A549 treated with Hydrocortisone at 1 μM for 4 hours (cell line): ENCODE data around the gene SMARCD2. TPM values are rescaled to one million over a fixed set of nuclear protein-coding genes. Genes with fewer than 3 reads are reported as not detected.

ENCODE experiments used
- total RNA-seq: library from RNA; stranded (reverse); fragments of 200-300 nt; extraction: Qiagen RNA extraction; gene quantifications from 5 replicates; pipeline ENCODE4 v1.2.3, GENCODE V29; 2022

SMARCD2 gene
- 52.5 to 63.2 TPM (median 58.6 TPM) in 5 replicates for total RNA-seq

DNA sequence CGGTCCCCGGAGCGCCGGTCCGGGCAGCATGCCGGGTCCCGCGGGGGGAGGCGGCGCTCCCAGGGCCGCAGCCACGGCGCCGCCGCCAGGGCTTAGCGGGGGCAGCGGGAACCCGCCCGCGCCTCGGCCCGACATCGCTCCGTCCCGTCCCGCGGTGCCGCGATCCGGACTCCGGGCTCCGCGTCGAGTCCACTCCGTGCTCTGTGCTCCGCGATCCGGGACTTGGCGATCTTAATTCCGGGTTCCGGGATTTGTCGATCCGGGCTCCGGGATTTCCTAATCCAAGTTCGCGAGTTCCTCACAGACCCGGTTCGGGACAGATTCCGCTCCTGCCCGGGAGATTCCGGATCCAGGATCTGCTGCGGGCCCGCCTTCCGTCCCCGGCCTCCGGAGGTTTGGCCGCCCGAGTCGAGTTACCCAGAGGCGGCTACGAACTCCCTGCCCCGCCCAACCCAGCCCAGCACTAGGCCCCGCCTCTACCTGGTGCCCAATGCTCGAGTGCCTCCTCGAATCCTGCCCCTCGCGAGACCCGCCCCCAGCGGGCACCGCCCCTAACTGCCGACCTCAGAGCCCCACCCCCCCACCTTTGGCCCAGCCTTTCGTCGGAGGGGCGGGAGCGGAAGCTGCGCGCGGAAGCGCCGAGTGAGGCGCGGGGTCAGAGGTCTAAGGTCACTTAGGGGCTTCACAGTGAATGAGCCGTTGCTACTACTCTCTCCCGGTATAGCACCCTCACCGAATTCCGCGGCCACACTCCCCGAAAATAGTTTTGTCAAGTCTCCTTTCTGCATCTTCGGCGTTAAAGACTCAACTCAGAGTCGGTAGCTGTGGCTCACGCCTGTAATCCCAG, at the start of gene SMARCD2:
SMARCD2 (minus strand) TSS at position 146 of the 847 bp plus-strand sequence; CDS start at position 135, 11 bp downstream.

DNA sequence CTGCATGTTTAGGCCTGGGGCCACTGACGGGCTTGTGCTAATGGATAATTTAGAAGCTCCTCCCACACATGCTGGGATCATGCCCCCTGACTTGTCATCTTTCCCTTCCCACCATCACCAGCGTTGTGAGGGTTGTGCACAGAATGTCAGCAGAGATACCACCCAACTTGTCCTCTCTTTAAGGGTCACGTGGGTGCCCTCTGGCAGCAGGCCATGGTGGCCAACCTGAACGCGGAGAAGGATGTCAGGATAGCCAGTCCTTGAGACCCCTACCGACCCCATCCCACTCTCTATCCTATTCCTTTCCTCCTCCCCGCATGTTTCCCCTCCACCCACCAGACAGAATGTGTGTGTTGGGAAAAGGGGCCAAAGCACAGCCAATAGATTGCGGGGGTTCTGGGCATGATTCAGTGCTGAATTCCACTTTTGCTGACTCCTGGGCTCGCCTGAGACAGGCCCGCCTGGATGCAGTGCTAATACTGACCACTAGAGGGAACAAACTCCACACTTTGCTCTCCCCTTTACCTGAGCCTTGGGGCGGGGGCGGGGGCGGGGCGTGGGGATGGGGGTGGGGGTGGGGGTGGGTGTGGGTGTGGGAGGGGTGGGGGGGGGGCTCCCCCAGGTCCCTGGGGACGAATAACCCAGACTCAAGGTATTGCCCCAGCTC, 39.6 kb upstream of the SMARCD2 start, which contains the start of gene GH2:
GH2 (minus strand) TSS at position 10 of the 667 bp plus-strand sequence. CDS start 143 bp downstream, outside the sequence.

DNA sequence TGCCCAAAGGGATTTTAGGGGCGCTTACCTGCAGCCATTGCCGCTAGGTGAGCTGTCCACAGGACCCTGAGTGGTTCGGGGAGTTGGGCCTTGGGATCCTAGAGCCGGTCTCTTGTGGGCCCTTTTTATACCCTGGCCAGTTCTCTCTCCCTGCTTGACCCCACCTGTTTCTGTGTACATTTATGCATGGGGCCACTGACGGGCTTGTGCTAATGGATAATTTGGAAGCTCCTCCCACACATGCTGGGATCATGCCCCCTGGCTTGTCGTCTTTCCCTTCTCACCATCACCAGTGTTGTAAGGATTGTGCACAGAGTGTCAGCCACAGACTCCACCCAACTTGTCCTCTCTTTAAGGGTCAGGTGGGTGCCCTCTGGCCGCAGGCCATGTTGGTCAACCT, 31.1 kb upstream of the SMARCD2 start, which contains the start of gene CSH2:
CSH2 (minus strand) TSS at position 101 of the 400 bp plus-strand sequence; CDS start at position 38, 63 bp downstream.

DNA sequence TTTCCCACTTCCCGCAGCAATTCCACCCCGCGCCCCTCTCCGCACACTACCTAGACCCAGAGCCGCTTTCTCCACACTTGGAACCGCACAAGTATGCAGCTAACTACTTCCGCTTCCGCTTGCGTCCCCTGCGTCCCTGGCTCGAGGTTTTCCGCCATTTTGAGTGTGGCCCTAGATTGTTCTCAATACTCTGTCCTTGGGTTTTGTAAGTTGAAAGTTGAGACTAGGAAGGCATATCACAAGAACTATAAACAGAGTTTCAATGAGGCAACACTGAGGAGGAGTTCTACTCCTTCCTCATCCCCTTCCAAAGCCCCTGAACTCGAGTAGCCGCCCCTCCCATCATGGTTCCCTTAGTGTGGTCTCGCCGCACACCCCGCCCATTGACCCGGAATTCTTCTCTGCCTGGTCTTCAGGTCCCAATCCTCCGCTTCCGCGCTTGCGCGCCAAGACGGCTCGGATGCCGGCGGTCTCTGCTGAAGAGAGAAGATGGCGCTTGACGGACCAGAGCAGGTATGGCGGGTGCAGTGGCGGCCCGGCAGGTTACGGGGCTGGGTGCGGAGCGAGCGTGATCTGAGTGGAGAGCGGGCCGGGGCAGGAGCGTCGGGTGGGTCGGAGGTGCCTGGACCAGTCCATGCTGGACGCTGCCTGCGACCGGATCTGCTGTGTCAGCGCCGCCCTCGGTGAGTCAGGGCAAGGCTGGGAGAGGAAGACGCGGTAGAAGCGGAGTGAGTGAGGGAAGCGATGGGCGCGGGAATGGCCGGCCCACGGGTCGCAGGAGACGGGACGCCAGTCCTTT, 15.3 kb downstream of the SMARCD2 start, which contains the start of the genes FTSJ3 and PSMC5:
FTSJ3 (minus strand) TSS at position 662 of the 799 bp plus-strand sequence. CDS start 761 bp downstream, outside the sequence.
PSMC5 (plus strand) TSS at position 430 of the 799 bp plus-strand sequence; CDS start at position 490, 60 bp downstream.

Other genes starting within 250 kb of the SMARCD2 start
- gene TACO1, start 241.8 kb downstream of the SMARCD2 start, total RNA-seq: 48.5 to 56.3 TPM (median 54.6 TPM) in 5 replicates
- 13.2 to 19.5 TPM (median 17.5 TPM) in 5 replicates for gene MAP3K3, start 220.3 kb downstream of the SMARCD2 start, total RNA-seq
- gene LIMD2, start 142.6 kb downstream of the SMARCD2 start, total RNA-seq: 8.6 to 13.1 TPM (median 11.4 TPM) in 5 replicates
- 24.4 to 28.1 TPM (median 26.4 TPM) in 5 replicates for gene STRADA, start 100.9 kb downstream of the SMARCD2 start, total RNA-seq
- gene CCDC47, start 69.1 kb downstream of the SMARCD2 start, total RNA-seq: 88.9 to 149 TPM (median 97.5 TPM) in 5 replicates
- 90.8 to 118 TPM (median 92.2 TPM) in 5 replicates for gene DDX42, start 68.5 kb downstream of the SMARCD2 start, total RNA-seq
- 207 to 230 TPM (median 219 TPM) in 5 replicates for gene PSMC5, start 15.3 kb downstream of the SMARCD2 start, total RNA-seq
- gene FTSJ3, start 15.0 kb downstream of the SMARCD2 start, total RNA-seq: 49.9 to 68.9 TPM (median 53.1 TPM) in 5 replicates
- not detected in 5 replicates for gene CSH2, start 31.0 kb upstream of the SMARCD2 start, total RNA-seq
- not detected in 5 replicates for gene GH2, start 39.3 kb upstream of the SMARCD2 start, total RNA-seq
- gene CSH1, start 53.9 kb upstream of the SMARCD2 start, total RNA-seq: not detected in 5 replicates
- gene CSHL1, start 68.6 kb upstream of the SMARCD2 start, total RNA-seq: not detected in 5 replicates
- not detected in 5 replicates for gene GH1, start 76.2 kb upstream of the SMARCD2 start, total RNA-seq
- 0.08 to 0.09 TPM in 2 of 5 replicates, not detected in the others for gene CD79B, start 89.6 kb upstream of the SMARCD2 start, total RNA-seq
- 0.03 to 0.15 TPM (median 0.07 TPM) in 5 replicates for gene SCN4A, start 130.2 kb upstream of the SMARCD2 start, total RNA-seq
- 0.46 to 0.89 TPM (median 0.53 TPM) in 5 replicates for gene PRR29, start 155.7 kb upstream of the SMARCD2 start, total RNA-seq
- gene ICAM2, start 177.9 kb upstream of the SMARCD2 start, total RNA-seq: not detected in 5 replicates